Trophoblast cell (in vitro differentiated cells and primary cell): ENCODE data around the gene TMBIM4.
A peak's percentile ranks its signal among the peaks of the same experiment; 100 is the strongest.

ENCODE experiments used
- DNase-seq, 2 donors: peaks; one replicate each; pipeline ENCODE4 v3.0.0-alpha.2; 2016
- H2AFZ ChIP-seq: 2 replicates; pipeline ENCODE4 v1.6.1; 2013; ENCODE audit warnings: low read length, moderate library complexity, mild to moderate bottlenecking; ENCODE audit not compliant: insufficient read depth, poor library complexity
- H2AK5ac ChIP-seq: 2 replicates; pipeline ENCODE4 v1.6.1; 2013; ENCODE audit warnings: mild to moderate bottlenecking, low read length
- H2BK120ac ChIP-seq: 2 replicates; pipeline ENCODE4 v1.6.1; 2013; ENCODE audit warnings: low read length, mild to moderate bottlenecking, moderate library complexity; ENCODE audit not compliant: insufficient read depth, poor library complexity
- H2BK12ac ChIP-seq: 2 replicates; pipeline ENCODE4 v1.6.1; 2013; ENCODE audit warnings: mild to moderate bottlenecking, low read length, moderate library complexity
- H2BK5ac ChIP-seq: 2 replicates; pipeline ENCODE4 v1.6.1; 2013; ENCODE audit warnings: low read length, low read depth, moderate library complexity, mild to moderate bottlenecking; ENCODE audit not compliant: poor library complexity
- H3K14ac ChIP-seq: 2 replicates; pipeline ENCODE4 v1.6.1; 2013; ENCODE audit warnings: mild to moderate bottlenecking, low read length
- H3K18ac ChIP-seq: 2 replicates; pipeline ENCODE4 v1.6.1; 2013; ENCODE audit warnings: mild to moderate bottlenecking, low read length
- H3K23ac ChIP-seq: 2 replicates; pipeline ENCODE4 v1.6.1; 2013; ENCODE audit warnings: low read length
- H3K27ac ChIP-seq: 2 replicates; pipeline ENCODE4 v1.5.1; 2013; ENCODE audit warnings: low read depth, mild to moderate bottlenecking, inconsistent platforms, low read length, moderate library complexity
- H3K27me3 ChIP-seq: 2 replicates; pipeline ENCODE4 v1.6.1; 2013; ENCODE audit warnings: inconsistent platforms, mild to moderate bottlenecking, low read length, moderate library complexity; ENCODE audit not compliant: insufficient read depth
- H3K36me3 ChIP-seq, 2 experiments: 1 replicate in 1 of 2; 2 replicates in 1 of 2; pipeline ENCODE4 v1.6.1; 2013; ENCODE audit warnings: low read length in 2 of 2, mild to moderate bottlenecking in 2 of 2, moderate library complexity in 1 of 2; ENCODE audit not compliant: insufficient read depth in 2 of 2, control insufficient read depth in 1 of 2
- H3K4ac ChIP-seq: 2 replicates; pipeline ENCODE4 v1.6.1; 2013; ENCODE audit warnings: low read depth, mild to moderate bottlenecking, low read length, moderate library complexity
- H3K4me1 ChIP-seq, 2 experiments: 1 replicate in 1 of 2; 2 replicates in 1 of 2; pipeline ENCODE4 v1.6.1; 2013; ENCODE audit warnings: low read length in 2 of 2, mild to moderate bottlenecking in 2 of 2, moderate library complexity in 1 of 2; ENCODE audit not compliant: insufficient read depth in 2 of 2, control insufficient read depth in 1 of 2
- H3K4me2 ChIP-seq: 2 replicates; pipeline ENCODE4 v1.6.1; 2013; ENCODE audit warnings: inconsistent platforms, mild to moderate bottlenecking, low read length, moderate library complexity
- H3K4me3 ChIP-seq: 2 replicates; pipeline ENCODE4 v1.5.1; 2013; ENCODE audit warnings: mild to moderate bottlenecking, low read depth, low read length, inconsistent platforms
- H3K79me1 ChIP-seq: one replicate; pipeline ENCODE4 v1.6.1; 2013; ENCODE audit warnings: low read length
- H3K79me2 ChIP-seq: 2 replicates; pipeline ENCODE4 v1.6.1; 2013; ENCODE audit warnings: low read length, mild to moderate bottlenecking; ENCODE audit not compliant: control insufficient read depth, insufficient read depth, poor library complexity
- H3K9ac ChIP-seq: 2 replicates; pipeline ENCODE4 v1.6.1; 2013; ENCODE audit warnings: mild to moderate bottlenecking, low read length
- H3K9me3 ChIP-seq: 2 replicates; pipeline ENCODE4 v1.6.1; 2013; ENCODE audit warnings: low read depth, mild to moderate bottlenecking, control low read depth, inconsistent platforms, low read length; ENCODE audit not compliant: insufficient read depth
- H4K12ac ChIP-seq: 2 replicates; pipeline ENCODE4 v1.6.1; 2013; ENCODE audit warnings: low read depth, mild to moderate bottlenecking, low read length, moderate library complexity
- H4K8ac ChIP-seq: 2 replicates; pipeline ENCODE4 v1.6.1; 2013; ENCODE audit warnings: low read depth, mild to moderate bottlenecking, low read length, moderate library complexity
- H4K91ac ChIP-seq: one replicate; pipeline ENCODE4 v1.6.1; 2013; ENCODE audit warnings: low read depth, mild to moderate bottlenecking, low read length, moderate library complexity
- WGBS: extraction: QIAGEN DNeasy Blood & Tissue Kit; methylation state at CpG from one replicate; pipeline ENCODE4 v1.1.7; 2013; ENCODE audit warnings: missing lambda C conversion rate; ENCODE audit not compliant: insufficient read length, insufficient coverage; ENCODE audit errors: extremely low coverage; 5-methylcytosine and 5-hydroxymethylcytosine counted together

The TMBIM4 gene

GRCh38 chr12:66194122-66194521 is 24.3 kb upstream of the TMBIM4 start:
- H3K18ac ChIP-seq: no peak overlapping the region

GRCh38 chr12:66191547-66192126 is 21.8 kb upstream of the TMBIM4 start:
- Histone ChIP-seq H4K91ac (no peak overlapping the region), H3K9me3 (peaks cover 2% of the 10 kb centered on the region)
- WGBS: no CpG with 5 or more reads among the region's 7 CpGs

More at GRCh38 chr12:66194122-66194521, 24.3 kb upstream of the TMBIM4 start:
- Histone ChIP-seq H3K79me1 (no peaks in the 10 kb centered on the region), H4K91ac (no peak overlapping the region), H4K12ac (no peak overlapping the region), H3K4me3 (no peak overlapping the region), H3K23ac (no peak overlapping the region), H2BK5ac (no peak overlapping the region), H3K27me3 (peaks cover 7% of the 10 kb centered on the region), H3K79me2 (no peaks in the 10 kb centered on the region), H3K9ac (no peak overlapping the region), H3K36me3 (no peaks in the 10 kb centered on the region), H2AFZ (no peak overlapping the region), H2BK120ac (no peak overlapping the region), H3K27ac (no peak overlapping the region), H2AK5ac (no peak overlapping the region), H3K4me2 (no peak overlapping the region), H3K4ac (no peak overlapping the region), H3K4me1 (peaks cover 2 to 4% of the 10 kb centered on the region in 2 experiments), H2BK12ac (no peak overlapping the region), H3K9me3 (peaks cover under 1% of the 10 kb centered on the region), H4K8ac (no peak overlapping the region), H3K14ac (no peak overlapping the region)
- no CpG with 5 or more reads among the region's 2 CpGs for WGBS
- DNase-seq: no peak

GRCh38 chr12:66190519-66191370 is 20.9 kb upstream of the TMBIM4 start:
- no peak overlapping the region for H4K8ac ChIP-seq
- H3K36me3 ChIP-seq: no peaks in the 10 kb centered on the region
- H4K91ac ChIP-seq: no peak overlapping the region
- no peak overlapping the region for H2AFZ ChIP-seq
- peaks cover 2 to 8% of the 10 kb centered on the region in 2 experiments for H3K4me1 ChIP-seq
- H3K27me3 ChIP-seq: peaks cover 18% of the 10 kb centered on the region
- H3K9ac ChIP-seq: no peak overlapping the region
- no peak overlapping the region for H3K18ac ChIP-seq
- no peak overlapping the region for H2BK120ac ChIP-seq
- no peak overlapping the region for H3K23ac ChIP-seq
- no peak overlapping the region for H4K12ac ChIP-seq
- peaks cover 2% of the 10 kb centered on the region for H3K9me3 ChIP-seq
- no peak overlapping the region for H3K4me2 ChIP-seq
- no peak overlapping the region for H2BK12ac ChIP-seq
- no peak overlapping the region for H2AK5ac ChIP-seq
- H3K4me3 ChIP-seq: no peak overlapping the region
- no peak overlapping the region for H2BK5ac ChIP-seq
- no peak overlapping the region for H3K4ac ChIP-seq
- no peaks in the 10 kb centered on the region for H3K79me1 ChIP-seq
- no peaks in the 10 kb centered on the region for H3K79me2 ChIP-seq
- DNase-seq: peak in 1 of 2 donors; percentile 18
- H3K14ac ChIP-seq: no peak overlapping the region
- no peak overlapping the region for H3K27ac ChIP-seq
- no CpG with 5 or more reads among the region's 1 CpG for WGBS

More at GRCh38 chr12:66191547-66192126, 21.8 kb upstream of the TMBIM4 start:
- H2BK120ac ChIP-seq: no peak overlapping the region
- H2BK5ac ChIP-seq: no peak overlapping the region
- H3K79me1 ChIP-seq: no peaks in the 10 kb centered on the region
- H4K12ac ChIP-seq: no peak overlapping the region
- no peak overlapping the region for H3K4me2 ChIP-seq
- peaks cover 18% of the 10 kb centered on the region for H3K27me3 ChIP-seq
- no peaks in the 10 kb centered on the region for H3K36me3 ChIP-seq
- H3K14ac ChIP-seq: no peak overlapping the region
- H3K4me1 ChIP-seq: peaks cover 2 to 8% of the 10 kb centered on the region in 2 experiments
- H3K9ac ChIP-seq: no peak overlapping the region
- no peak overlapping the region for H3K4me3 ChIP-seq
- no peak overlapping the region for H3K23ac ChIP-seq
- DNase-seq: no peak
- H2AK5ac ChIP-seq: no peak overlapping the region
- no peak overlapping the region for H3K18ac ChIP-seq
- no peaks in the 10 kb centered on the region for H3K79me2 ChIP-seq
- H3K27ac ChIP-seq: no peak overlapping the region
- H3K4ac ChIP-seq: no peak overlapping the region
- H2BK12ac ChIP-seq: no peak overlapping the region
- H2AFZ ChIP-seq: no peak overlapping the region
- no peak overlapping the region for H4K8ac ChIP-seq

- Histone ChIP-seq H3K4me1 (peaks cover 2 to 8% of the 10 kb centered on the region in 2 experiments), H3K79me2 (no peaks in the 10 kb centered on the region), H2BK12ac (no peak overlapping the region), H3K4ac (no peak overlapping the region), H3K9ac (no peak overlapping the region), H3K36me3 (no peaks in the 10 kb centered on the region), H2BK120ac (no peak overlapping the region), H3K27me3 (peaks cover 18% of the 10 kb centered on the region), H3K18ac (no peak overlapping the region), H3K79me1 (no peaks in the 10 kb centered on the region), H3K23ac (no peak overlapping the region), H3K14ac (no peak overlapping the region), H2BK5ac (no peak overlapping the region), H3K4me3 (no peak overlapping the region), H4K91ac (no peak overlapping the region), H3K27ac (no peak overlapping the region), H2AFZ (no peak overlapping the region), H4K8ac (no peak overlapping the region), H4K12ac (no peak overlapping the region), H3K9me3 (peaks cover 2% of the 10 kb centered on the region), H2AK5ac (no peak overlapping the region), H3K4me2 (no peak overlapping the region)
- no CpG with 5 or more reads among the region's 6 CpGs for WGBS
- DNase-seq: no peak
Observed at GRCh38 chr12:66189889-66190288, 20.1 kb upstream of the TMBIM4 start.
